ENCODE data around the gene MOV10L1.

DNA sequence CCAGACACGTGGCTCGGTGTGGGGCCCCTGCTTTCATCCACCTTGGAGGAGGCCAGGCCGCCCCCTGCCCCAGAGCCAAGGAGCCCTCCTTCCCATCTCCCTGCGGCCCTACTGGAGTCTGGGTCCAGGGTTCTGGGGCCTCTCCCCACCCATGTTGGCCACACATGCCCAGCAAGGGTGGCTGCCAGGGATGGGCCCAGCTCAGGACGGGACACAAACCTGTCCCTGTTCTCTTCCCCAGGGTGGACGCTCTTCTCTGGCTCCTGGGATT is 85.3 kb downstream of the MOV10L1 start:
- TF ChIP-seq, protein P1, sequence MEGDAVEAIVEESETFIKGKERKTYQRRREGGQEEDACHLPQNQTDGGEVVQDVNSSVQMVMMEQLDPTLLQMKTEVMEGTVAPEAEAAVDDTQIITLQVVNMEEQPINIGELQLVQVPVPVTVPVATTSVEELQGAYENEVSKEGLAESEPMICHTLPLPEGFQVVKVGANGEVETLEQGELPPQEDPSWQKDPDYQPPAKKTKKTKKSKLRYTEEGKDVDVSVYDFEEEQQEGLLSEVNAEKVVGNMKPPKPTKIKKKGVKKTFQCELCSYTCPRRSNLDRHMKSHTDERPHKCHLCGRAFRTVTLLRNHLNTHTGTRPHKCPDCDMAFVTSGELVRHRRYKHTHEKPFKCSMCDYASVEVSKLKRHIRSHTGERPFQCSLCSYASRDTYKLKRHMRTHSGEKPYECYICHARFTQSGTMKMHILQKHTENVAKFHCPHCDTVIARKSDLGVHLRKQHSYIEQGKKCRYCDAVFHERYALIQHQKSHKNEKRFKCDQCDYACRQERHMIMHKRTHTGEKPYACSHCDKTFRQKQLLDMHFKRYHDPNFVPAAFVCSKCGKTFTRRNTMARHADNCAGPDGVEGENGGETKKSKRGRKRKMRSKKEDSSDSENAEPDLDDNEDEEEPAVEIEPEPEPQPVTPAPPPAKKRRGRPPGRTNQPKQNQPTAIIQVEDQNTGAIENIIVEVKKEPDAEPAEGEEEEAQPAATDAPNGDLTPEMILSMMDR (IDR thresholded peaks at IDR 0.05), result no peak
- TF ChIP-seq POLR2A (IDR thresholded peaks at IDR 0.05) (no peak), EP300 (IDR thresholded peaks at IDR 0.05) (no peak)

Measured in suprapubic skin (tissue), 3 donors.